ENCODE measurements around the gene STAT6.

STAT6 gene, protein sequence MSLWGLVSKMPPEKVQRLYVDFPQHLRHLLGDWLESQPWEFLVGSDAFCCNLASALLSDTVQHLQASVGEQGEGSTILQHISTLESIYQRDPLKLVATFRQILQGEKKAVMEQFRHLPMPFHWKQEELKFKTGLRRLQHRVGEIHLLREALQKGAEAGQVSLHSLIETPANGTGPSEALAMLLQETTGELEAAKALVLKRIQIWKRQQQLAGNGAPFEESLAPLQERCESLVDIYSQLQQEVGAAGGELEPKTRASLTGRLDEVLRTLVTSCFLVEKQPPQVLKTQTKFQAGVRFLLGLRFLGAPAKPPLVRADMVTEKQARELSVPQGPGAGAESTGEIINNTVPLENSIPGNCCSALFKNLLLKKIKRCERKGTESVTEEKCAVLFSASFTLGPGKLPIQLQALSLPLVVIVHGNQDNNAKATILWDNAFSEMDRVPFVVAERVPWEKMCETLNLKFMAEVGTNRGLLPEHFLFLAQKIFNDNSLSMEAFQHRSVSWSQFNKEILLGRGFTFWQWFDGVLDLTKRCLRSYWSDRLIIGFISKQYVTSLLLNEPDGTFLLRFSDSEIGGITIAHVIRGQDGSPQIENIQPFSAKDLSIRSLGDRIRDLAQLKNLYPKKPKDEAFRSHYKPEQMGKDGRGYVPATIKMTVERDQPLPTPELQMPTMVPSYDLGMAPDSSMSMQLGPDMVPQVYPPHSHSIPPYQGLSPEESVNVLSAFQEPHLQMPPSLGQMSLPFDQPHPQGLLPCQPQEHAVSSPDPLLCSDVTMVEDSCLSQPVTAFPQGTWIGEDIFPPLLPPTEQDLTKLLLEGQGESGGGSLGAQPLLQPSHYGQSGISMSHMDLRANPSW

DNA sequence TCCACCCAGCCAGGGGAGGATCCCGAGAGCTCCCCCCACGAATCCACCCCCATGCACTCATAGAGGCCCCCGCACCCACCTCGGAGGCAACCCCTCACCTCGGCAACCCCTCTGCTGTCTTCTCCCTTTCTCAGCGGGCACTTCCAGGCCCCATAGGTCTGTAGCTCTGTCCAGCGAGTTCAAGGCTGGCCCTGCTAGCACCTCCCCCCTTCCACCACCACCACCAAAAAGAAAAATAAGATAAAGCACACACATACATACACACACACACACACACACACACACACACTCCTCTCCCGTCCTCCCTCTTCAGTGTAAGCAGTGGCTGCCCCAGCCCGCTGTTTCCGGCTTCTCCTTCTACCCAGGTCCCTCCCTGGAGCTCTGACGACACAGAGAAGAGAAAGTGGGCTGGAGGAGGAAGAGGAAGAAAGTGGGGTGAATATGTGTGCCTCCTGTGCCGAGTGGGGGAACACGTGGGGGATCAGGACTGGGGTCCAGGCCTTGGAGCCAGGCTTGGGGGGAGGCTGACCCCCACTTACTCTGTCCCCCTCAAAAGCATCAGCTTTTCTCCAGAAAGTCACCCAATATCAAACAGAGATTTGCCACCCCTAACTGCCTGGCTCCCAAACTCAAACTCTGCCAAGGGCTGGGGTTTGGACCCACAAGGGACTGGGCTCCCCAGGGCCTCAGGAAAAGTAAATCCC lies at the start of gene STAT6:
Gene STAT6, minus strand, starts transcription at position 332 of the 704 bp plus-strand sequence. CDS start 3,084 bp downstream, outside the sequence.
- H3K27ac Mint-ChIP-seq, result peak within 1 kb of the TSS; percentile 89
- peak; percentile 82 for ATAC-seq
- no peaks in the 10 kb centered on the region for H3K9me3 Mint-ChIP-seq
- H3K4me3 Mint-ChIP-seq, result peak within 1 kb of the TSS; percentile 88
- H3K4me1 Mint-ChIP-seq, result peaks cover 47% of the 10 kb centered on the region
- H3K36me3 Mint-ChIP-seq, result peaks cover 35% of the 10 kb centered on the region
- H3K27me3 Mint-ChIP-seq, result no peaks in the 10 kb centered on the region

DNA sequence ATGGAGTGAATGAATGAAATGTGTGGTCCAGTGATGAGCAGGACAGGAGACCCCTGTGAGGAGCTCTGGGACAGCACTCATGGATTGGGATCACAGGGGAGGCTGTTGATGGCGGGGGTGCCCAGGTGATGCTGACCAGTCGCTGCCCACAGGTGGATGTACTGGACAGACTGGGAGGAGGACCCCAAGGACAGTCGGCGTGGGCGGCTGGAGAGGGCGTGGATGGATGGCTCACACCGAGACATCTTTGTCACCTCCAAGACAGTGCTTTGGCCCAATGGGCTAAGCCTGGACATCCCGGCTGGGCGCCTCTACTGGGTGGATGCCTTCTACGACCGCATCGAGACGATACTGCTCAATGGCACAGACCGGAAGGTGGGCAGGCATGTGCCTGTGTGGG lies 49.6 kb upstream of the STAT6 start:
- H3K27ac Mint-ChIP-seq, result no peak overlapping the region
- H3K27me3 Mint-ChIP-seq, result peaks cover 16% of the 10 kb centered on the region
- H3K4me3 Mint-ChIP-seq, result no peak overlapping the region
- no peak for ATAC-seq
- H3K9me3 Mint-ChIP-seq, result no peaks in the 10 kb centered on the region
- no peaks in the 10 kb centered on the region for H3K36me3 Mint-ChIP-seq
- H3K4me1 Mint-ChIP-seq, result peaks cover 10% of the 10 kb centered on the region

DNA sequence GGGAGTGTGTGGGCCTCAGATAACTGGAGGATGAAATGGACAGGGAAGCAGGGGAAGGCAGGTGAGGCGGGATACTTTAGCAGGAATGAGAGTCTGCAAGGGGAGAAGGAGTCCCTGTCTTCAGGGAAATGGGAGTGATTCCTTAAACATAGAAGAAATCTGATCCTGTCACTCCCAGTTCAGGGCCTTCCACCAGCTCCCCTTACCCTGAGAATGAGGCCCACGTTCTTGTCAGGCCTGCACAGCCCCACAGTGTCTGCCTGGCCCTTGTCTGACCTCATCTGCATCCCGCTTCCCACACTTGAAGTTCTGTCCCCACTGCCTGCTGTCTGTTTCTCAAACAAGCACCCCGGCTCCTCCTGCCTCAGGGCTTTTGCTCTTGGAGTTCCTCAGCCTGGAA lies 48.9 kb upstream of the STAT6 start:
- Mint-ChIP-seq H3K9me3 (no peaks in the 10 kb centered on the region), H3K36me3 (no peaks in the 10 kb centered on the region), H3K4me1 (peaks cover 10% of the 10 kb centered on the region), H3K4me3 (no peak overlapping the region), H3K27me3 (peaks cover 16% of the 10 kb centered on the region), H3K27ac (no peak overlapping the region)
- ATAC-seq, result no peak

DNA sequence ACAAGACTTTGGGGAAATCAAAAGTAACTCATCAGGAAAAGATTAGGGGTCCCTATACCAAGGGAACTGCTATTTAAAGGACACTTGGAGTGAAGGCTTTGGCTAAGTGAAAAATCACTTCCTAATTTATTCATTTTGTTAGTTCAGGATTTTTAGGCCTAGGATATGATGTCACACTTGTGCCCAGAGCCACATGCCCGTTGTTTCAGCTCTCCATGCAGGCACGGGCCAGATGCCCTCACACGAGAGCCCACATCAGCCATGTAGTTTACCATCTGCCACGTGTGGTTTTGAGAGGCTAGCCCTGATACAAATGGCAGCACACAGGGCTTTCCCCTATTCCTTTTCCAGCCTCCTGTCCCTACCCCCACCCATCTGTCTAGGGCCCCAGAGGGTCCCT lies 48.1 kb upstream of the STAT6 start:
- H3K4me1 Mint-ChIP-seq, result peaks cover 16% of the 10 kb centered on the region
- H3K27me3 Mint-ChIP-seq, result peaks cover 16% of the 10 kb centered on the region
- no peak for ATAC-seq
- H3K36me3 Mint-ChIP-seq, result no peaks in the 10 kb centered on the region
- no peaks in the 10 kb centered on the region for H3K9me3 Mint-ChIP-seq
- H3K4me3 Mint-ChIP-seq, result no peak overlapping the region
- no peak overlapping the region for H3K27ac Mint-ChIP-seq

DNA sequence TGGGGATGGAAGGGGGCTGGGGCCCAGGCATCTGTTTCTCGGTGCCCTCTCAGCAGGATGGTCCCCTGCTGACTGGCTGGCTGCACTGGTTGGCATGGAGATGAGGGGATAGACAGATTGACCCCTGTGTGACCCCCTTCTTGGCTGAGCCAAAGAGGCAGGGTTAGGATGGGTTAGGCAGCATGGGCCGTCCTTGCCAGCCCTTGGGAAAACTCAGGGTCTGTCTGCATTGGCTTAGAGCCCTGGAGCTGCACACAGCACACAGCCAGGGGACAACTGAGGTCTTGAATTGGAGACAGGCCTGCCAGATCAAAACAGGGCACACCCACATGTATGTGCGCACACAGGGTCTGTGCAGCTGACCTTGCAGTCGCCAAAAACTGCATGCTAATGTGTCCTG lies 47.5 kb upstream of the STAT6 start:
- ATAC-seq, result no peak
- peaks cover 16% of the 10 kb centered on the region for H3K4me1 Mint-ChIP-seq

DNA sequence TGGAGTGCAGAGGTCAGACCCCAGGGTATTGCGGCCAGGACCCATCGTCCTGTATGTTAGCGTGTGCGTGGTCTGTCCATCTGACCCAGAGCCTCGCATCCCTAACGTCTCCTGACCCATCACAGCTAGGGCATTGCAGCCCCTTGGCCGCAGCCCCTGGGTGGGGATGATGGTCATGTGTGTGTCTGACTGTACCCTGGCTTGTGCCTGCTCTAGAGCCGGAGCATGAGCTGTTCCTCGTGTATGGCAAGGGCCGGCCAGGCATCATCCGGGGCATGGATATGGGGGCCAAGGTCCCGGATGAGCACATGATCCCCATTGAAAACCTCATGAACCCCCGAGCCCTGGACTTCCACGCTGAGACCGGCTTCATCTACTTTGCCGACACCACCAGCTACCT lies 47.0 kb upstream of the STAT6 start:
- no peak for ATAC-seq
- no peaks in the 10 kb centered on the region for H3K9me3 Mint-ChIP-seq
- H3K36me3 Mint-ChIP-seq, result no peaks in the 10 kb centered on the region
- H3K27ac Mint-ChIP-seq, result no peak overlapping the region
- H3K4me3 Mint-ChIP-seq, result no peak overlapping the region
- H3K4me1 Mint-ChIP-seq, result peaks cover 16% of the 10 kb centered on the region
- H3K27me3 Mint-ChIP-seq, result peaks cover 16% of the 10 kb centered on the region

More for the DNA sequence above, 47.5 kb upstream of the STAT6 start:
- Mint-ChIP-seq H3K36me3 (no peaks in the 10 kb centered on the region), H3K27me3 (peaks cover 16% of the 10 kb centered on the region), H3K4me3 (no peak overlapping the region), H3K9me3 (no peaks in the 10 kb centered on the region), H3K27ac (no peak overlapping the region)

DNA sequence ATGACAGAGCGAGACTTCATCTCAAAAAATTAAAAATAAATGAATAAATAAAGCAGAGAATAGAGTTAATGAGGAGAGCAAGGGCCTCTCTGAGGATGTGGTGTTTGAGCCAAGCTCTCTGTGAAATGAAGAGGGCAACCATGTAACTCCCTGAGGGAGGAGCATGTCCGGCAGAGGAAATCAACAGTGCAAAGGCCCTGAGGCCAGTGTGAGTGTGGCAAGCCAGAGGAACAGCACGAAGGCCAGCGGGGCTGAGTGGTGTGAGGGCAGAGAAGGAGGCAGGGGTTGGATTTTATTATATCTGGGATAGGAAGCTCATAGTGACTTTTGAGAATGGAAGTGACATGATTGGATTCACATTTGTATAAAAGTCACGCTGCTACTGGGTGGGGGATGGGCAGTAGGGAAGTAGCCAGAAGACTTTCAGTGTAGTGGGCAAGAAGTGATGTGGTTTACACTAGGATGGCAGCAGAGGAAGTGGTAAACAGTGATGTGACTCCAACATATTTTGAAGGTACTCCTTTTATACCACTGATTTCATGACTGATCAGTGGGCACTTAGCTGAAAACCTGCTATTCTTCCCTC lies 46.5 kb upstream of the STAT6 start:
- no peaks in the 10 kb centered on the region for H3K9me3 Mint-ChIP-seq
- peaks cover 16% of the 10 kb centered on the region for H3K4me1 Mint-ChIP-seq
- peaks cover 16% of the 10 kb centered on the region for H3K27me3 Mint-ChIP-seq
- ATAC-seq, result peak; percentile 31
- no peak overlapping the region for H3K4me3 Mint-ChIP-seq
- H3K36me3 Mint-ChIP-seq, result no peaks in the 10 kb centered on the region
- no peak overlapping the region for H3K27ac Mint-ChIP-seq

DNA sequence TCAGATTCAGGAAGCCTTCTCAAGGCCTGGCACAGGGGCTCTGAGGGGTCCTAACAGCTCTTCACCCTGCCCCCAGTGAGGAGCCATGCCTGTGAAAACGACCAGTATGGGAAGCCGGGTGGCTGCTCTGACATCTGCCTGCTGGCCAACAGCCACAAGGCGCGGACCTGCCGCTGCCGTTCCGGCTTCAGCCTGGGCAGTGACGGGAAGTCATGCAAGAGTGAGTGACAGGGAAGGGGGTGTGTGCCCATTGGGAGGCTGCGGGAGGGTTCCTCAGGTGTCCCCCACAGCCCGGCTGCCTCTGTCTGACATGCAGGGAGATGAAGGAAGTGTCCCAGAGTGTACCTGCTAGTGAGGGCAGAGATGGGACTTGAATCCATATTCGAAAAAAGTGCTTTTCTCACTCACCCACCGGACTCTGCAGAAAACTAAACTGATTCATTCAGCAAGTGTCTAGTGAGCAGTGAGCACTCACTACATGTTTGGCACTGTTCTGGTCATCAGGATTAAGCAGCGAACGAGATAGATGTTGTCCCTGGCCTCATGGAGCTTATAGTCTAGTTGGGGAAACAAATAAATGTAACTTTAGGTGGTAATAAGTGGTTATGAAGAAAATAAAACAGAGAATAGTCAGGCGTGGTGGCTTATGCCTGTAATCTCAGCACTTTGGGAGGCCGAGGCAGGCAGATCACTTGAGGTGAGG lies 45.7 kb upstream of the STAT6 start:
- no peaks in the 10 kb centered on the region for H3K9me3 Mint-ChIP-seq
- H3K27me3 Mint-ChIP-seq, result peaks cover 16% of the 10 kb centered on the region
- H3K4me3 Mint-ChIP-seq, result no peak overlapping the region
- peaks cover 16% of the 10 kb centered on the region for H3K4me1 Mint-ChIP-seq
- no peaks in the 10 kb centered on the region for H3K36me3 Mint-ChIP-seq
- no peak for ATAC-seq
- no peak overlapping the region for H3K27ac Mint-ChIP-seq

DNA sequence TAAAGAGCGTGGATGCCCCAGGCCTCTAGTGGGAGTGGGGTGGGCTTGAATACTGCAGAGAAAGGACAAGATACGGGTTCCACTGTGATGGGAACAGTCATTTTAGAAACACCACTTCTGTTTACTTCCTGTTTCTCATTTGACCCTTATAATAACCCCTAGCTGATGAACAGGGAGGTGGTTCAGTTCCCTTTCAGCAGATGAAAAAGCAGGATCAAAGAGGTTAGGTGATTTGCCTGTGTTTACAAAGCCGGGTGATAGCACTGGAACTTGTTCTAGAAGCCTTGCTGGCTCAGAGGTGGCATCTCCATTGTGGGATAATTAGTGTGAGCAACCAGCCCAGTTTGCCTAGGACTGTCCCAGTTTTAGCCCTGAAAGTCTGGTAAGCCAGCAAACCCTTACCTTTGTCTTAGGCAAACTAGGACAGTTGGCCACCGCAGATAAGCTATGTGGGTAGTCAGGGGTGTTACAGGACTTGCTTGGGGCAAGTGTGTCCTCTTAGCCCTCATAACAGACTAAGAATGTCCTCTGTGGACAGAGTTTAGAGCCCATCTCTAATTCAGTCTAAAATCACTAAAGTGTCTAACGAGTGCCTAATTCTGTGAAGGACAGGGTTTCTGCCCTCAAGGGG lies 43.8 kb upstream of the STAT6 start:
- Mint-ChIP-seq H3K36me3 (no peaks in the 10 kb centered on the region), H3K27me3 (peaks cover 16% of the 10 kb centered on the region), H3K4me3 (no peak overlapping the region), H3K9me3 (no peaks in the 10 kb centered on the region), H3K27ac (no peak overlapping the region), H3K4me1 (peaks cover 16% of the 10 kb centered on the region)
- peak; percentile 58 for ATAC-seq

DNA sequence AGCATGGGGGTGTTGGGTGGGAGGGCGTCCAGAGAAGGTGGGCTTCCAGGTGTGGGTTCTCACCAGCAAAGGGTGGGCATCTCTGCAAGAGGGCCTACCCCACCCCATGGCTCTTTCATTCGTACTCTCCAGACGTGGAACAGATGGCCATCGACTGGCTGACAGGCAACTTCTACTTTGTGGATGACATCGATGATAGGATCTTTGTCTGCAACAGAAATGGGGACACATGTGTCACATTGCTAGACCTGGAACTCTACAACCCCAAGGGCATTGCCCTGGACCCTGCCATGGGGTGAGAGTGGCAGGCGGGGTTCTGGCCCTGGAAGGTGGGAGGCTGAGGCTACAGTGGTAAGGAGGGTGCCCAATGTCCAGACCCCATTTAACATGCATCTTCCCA lies 42.9 kb upstream of the STAT6 start:
- H3K4me3 Mint-ChIP-seq, result no peak overlapping the region
- no peak for ATAC-seq
- no peaks in the 10 kb centered on the region for H3K36me3 Mint-ChIP-seq
- no peaks in the 10 kb centered on the region for H3K9me3 Mint-ChIP-seq
- H3K27me3 Mint-ChIP-seq, result peaks cover 16% of the 10 kb centered on the region
- peaks cover 16% of the 10 kb centered on the region for H3K4me1 Mint-ChIP-seq
- H3K27ac Mint-ChIP-seq, result no peak overlapping the region

DNA sequence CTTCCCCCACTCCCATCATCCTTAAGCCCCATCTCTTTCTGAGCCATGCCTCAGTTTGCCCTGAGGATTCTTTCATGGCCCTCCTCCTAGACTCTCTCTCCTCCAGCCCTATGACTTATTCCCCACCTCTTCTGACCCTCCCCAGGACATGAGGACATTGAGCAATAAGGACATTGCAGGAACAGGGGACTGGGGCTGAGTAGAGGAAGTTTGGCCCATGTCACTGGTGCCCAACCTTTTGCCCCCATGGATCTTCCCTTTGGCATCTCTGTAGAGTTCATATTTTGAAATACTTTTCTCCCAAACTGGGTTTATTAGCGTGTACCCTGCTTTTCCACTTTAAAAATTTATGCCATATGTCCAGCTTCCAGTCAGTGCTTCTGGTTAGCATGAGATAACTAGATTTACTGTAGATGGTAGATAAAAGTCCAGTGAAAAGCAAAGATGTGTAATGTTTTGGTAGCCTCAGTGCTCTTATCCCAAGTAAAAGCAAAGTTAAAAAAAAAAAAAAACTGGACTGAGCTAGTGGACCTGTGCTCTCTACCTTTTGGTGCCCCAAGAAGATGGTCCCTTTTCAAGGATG lies 42.3 kb upstream of the STAT6 start:
- Mint-ChIP-seq H3K36me3 (no peaks in the 10 kb centered on the region), H3K4me1 (peaks cover 16% of the 10 kb centered on the region), H3K9me3 (no peaks in the 10 kb centered on the region), H3K27me3 (peaks cover 16% of the 10 kb centered on the region), H3K27ac (no peak overlapping the region), H3K4me3 (no peak overlapping the region)
- ATAC-seq, result no peak

DNA sequence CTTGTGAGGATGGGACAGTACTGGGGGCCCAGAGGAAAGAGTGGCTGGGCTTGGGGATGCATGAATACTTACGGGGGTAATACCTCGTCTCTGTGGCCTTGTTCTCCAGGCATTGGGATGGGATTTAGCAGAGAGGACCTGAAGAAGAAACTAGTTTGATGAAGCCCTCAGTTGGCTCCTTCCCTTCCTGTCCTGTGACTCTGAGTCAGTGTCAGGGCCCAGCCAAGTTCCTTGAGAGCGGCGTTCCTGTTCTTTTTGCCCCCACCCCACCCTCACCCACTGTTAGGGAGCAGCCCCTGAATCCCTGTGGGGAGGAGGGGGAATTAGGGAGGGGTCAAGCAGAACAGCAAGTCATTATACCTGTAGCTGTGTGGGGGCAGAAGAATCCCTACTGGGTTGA lies 41.5 kb upstream of the STAT6 start:
- no peak overlapping the region for H3K4me3 Mint-ChIP-seq
- no peaks in the 10 kb centered on the region for H3K36me3 Mint-ChIP-seq
- H3K27me3 Mint-ChIP-seq, result peaks cover 13% of the 10 kb centered on the region
- H3K27ac Mint-ChIP-seq, result no peak overlapping the region
- no peaks in the 10 kb centered on the region for H3K9me3 Mint-ChIP-seq
- H3K4me1 Mint-ChIP-seq, result peaks cover 10% of the 10 kb centered on the region
- no peak for ATAC-seq

DNA sequence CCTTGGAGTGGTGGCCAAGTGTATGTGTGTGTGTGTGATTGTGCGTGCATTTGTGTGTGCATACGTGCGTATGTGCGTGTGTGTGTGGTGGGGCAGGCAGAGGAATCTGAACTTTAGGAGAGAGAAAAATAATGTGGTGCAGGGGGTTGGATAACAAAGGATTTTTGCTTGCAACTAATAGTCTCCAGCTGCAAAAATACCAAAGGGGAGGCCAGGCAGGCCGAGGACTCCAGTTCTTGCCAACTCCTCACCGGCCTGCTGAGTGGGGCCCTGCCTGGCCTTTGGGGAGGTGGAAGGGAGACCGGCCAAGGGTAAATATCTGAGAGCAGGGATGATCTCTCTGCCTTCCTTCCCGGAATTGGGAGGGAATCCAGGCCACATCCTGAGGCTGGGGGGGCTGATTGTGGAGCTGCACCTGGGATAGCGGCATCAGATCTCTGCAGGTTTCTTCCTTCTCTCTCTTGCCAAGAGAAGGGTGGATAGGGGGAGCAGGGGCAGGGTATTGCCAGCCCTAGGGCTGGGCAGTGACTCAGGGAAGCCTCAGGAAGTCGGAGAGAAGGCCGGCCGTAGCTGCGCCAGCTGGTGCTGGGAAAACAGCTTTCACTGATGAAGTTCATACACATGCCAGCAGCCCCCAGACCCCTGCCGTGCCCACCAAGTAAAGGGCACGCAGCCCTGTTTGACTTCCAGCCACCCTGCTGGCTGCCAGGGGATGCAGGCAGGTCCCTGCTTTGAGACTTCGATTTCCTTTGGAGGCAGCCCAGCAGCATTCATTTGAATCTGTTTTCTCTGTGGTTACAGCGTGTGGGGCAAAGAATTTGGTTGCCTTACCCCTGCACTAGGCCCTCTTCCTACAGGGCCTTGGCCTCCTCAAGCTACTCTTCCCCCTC lies 40.8 kb upstream of the STAT6 start:
- H3K27ac Mint-ChIP-seq, result no peak overlapping the region
- no peak overlapping the region for H3K4me3 Mint-ChIP-seq
- H3K36me3 Mint-ChIP-seq, result no peaks in the 10 kb centered on the region
- H3K9me3 Mint-ChIP-seq, result no peaks in the 10 kb centered on the region
- peaks cover 6% of the 10 kb centered on the region for H3K4me1 Mint-ChIP-seq
- no peak for ATAC-seq
- H3K27me3 Mint-ChIP-seq, result peaks cover 7% of the 10 kb centered on the region

All from stimulated activated memory B cell treated with anti-CD40 and anti-IgM and Interleukin-4, amounts not matched to agents 10 μg/mL and 1 μg/mL and 100 μg/mL, for 72 hours (primary cell).